Keratinocyte (primary cell): ENCODE data around the gene DTNB. TPM values are rescaled to one million over a fixed set of nuclear protein-coding genes. Genes with fewer than 3 reads are reported as not detected.

ENCODE experiments used
- DNase-seq: peaks from one replicate; pipeline ENCODE4 v3.0.0-alpha.2; 2011; ENCODE audit warnings: low read depth, missing footprints, low spot score
- FAIRE-seq: peaks from 2 replicates; lab custom pipeline; 2011; peaks lifted over from hg19 to GRCh38; lab: Jason Lieb, UNC
- H2AFZ ChIP-seq: 2 replicates; pipeline ENCODE4 v1.6.0; 2012; ENCODE audit warnings: low read length, control low read depth, inconsistent platforms; ENCODE audit not compliant: control insufficient read depth
- H3K27ac ChIP-seq: 2 replicates; pipeline ENCODE4 v1.5.1; 2011; ENCODE audit warnings: low read length; ENCODE audit not compliant: control insufficient read depth, insufficient read depth
- H3K27me3 ChIP-seq: 3 replicates; pipeline ENCODE4 v1.6.0; 2011; ENCODE audit warnings: low read length; ENCODE audit not compliant: control insufficient read depth, insufficient read depth; ENCODE audit errors: extremely low read depth
- H3K36me3 ChIP-seq, 2 experiments: 2 replicates in 1 of 2; 3 replicates in 1 of 2; pipeline ENCODE4 v1.5.1; 2011; ENCODE audit warnings: low read length in 2 of 2, mild to moderate bottlenecking in 1 of 2; ENCODE audit not compliant: control insufficient read depth in 2 of 2, insufficient read depth in 2 of 2; ENCODE audit errors: extremely low read depth in 1 of 2
- H3K4me1 ChIP-seq: 3 replicates; pipeline ENCODE4 v1.5.1; 2011; ENCODE audit warnings: low read length; ENCODE audit not compliant: control insufficient read depth, insufficient read depth; ENCODE audit errors: extremely low read depth
- H3K4me2 ChIP-seq: 3 replicates; pipeline ENCODE4 v1.6.0; 2011; ENCODE audit warnings: low read depth, low read length; ENCODE audit not compliant: control insufficient read depth, insufficient read depth; ENCODE audit errors: extremely low read depth
- H3K4me3 ChIP-seq, 3 experiments: fragments of 200-600 bp in 1 of 3; sonication (generic) in 1 of 3; 2 replicates in 2 of 3; 3 replicates in 1 of 3; pipeline ENCODE4 v1.5.1; 2011 to 2016; ENCODE audit warnings: low read length in 3 of 3, mild to moderate bottlenecking in 3 of 3, control low read depth in 2 of 3, inconsistent platforms in 1 of 3, low read depth in 1 of 3, mixed read lengths in 1 of 3, mixed run types in 1 of 3, moderate library complexity in 1 of 3; ENCODE audit not compliant: control insufficient read depth in 2 of 3, insufficient read depth in 2 of 3; ENCODE audit errors: extremely low read depth in 1 of 3
- H3K79me2 ChIP-seq: 2 replicates; pipeline ENCODE4 v1.6.0; 2012; ENCODE audit warnings: low read length; ENCODE audit not compliant: control insufficient read depth, insufficient read depth
- H3K9ac ChIP-seq: 3 replicates; pipeline ENCODE4 v1.6.0; 2011; ENCODE audit warnings: low read length; ENCODE audit not compliant: control insufficient read depth, insufficient read depth; ENCODE audit errors: extremely low read depth
- H3K9me1 ChIP-seq: 3 replicates; pipeline ENCODE4 v1.6.0; 2011; ENCODE audit warnings: low read length; ENCODE audit not compliant: control insufficient read depth, insufficient read depth; ENCODE audit errors: extremely low read depth
- H3K9me3 ChIP-seq: 2 replicates; pipeline ENCODE4 v1.5.1; 2012; ENCODE audit warnings: low read depth, low read length; ENCODE audit not compliant: control insufficient read depth
- H4K20me1 ChIP-seq: 3 replicates; pipeline ENCODE4 v1.6.0; 2011; ENCODE audit warnings: low read length; ENCODE audit not compliant: control insufficient read depth, insufficient read depth; ENCODE audit errors: extremely low read depth
- CTCF ChIP-seq, 3 experiments: IDR thresholded peaks in 1 of 3; conservative IDR thresholded peaks in 1 of 3; optimal IDR thresholded peaks in 1 of 3; 2 replicates in 2 of 3; 3 replicates in 1 of 3; pipeline versions ENCODE3 to v1.5.1; 2011; ENCODE audit warnings: low read length in 3 of 3, mild to moderate bottlenecking in 3 of 3, moderate library complexity in 2 of 3, control low read depth in 1 of 3, inconsistent platforms in 1 of 3; ENCODE audit not compliant: insufficient read depth in 2 of 3; ENCODE audit errors: extremely low read depth in 1 of 3
- EZH2 ChIP-seq: IDR thresholded peaks from one replicate; pipeline ENCODE4 v1.6.1; 2012; ENCODE audit warnings: inconsistent platforms, mild to moderate bottlenecking, low read length, moderate library complexity
- dilution Hi-C: fragments of 300-500 bp; cut with MboI; formaldehyde crosslinking; loops from one replicate; pipeline ENCODE4 v1.7.0; 2020; ENCODE audit warnings: low sequenced_read_pairs; ENCODE audit not compliant: extremely low pct_ligation_motif_present
- polyA plus RNA-seq, 5 experiments: library from polyadenylated mRNA; depleted of rRNA in 3 of 5; stranded (reverse) in 3 of 5; stranded (forward) in 1 of 5; unstranded in 1 of 5; fragments of >200 nt; gene quantifications; 1 replicate in 1 of 5; 2 replicates in 3 of 5; 3 replicates in 1 of 5; pipeline versions ENCODE4 v1.2.1 to v1.2.3, GENCODE V29; 2011 to 2012; ENCODE audit warnings: missing spikeins in 2 of 5, low read depth in 1 of 5, low replicate concordance in 1 of 5

Gene DTNB
- polyA plus RNA-seq, 1 donor (not counting 4 experiments of a cell fraction or from before 2014, with no cell fraction given), result 31.5 TPM

GRCh38 chr2:25650256-25650655, 23.1 kb downstream of the DTNB start:
- H3K27ac ChIP-seq, result no peak overlapping the region
- no peaks in the 10 kb centered on the region for H3K9me1 ChIP-seq
- no peak overlapping the region for H2AFZ ChIP-seq
- H4K20me1 ChIP-seq, result no peaks in the 10 kb centered on the region
- DNase-seq (no peak), FAIRE-seq (no peak)
- dilution Hi-C loops, result no loop called here
- H3K9ac ChIP-seq, result no peak overlapping the region
- no peak overlapping the region for H3K4me2 ChIP-seq
- H3K79me2 ChIP-seq, result peaks cover 13% of the 10 kb centered on the region
- TF ChIP-seq CTCF (optimal IDR thresholded peaks at IDR 0.05 in 1 of 3, IDR thresholded peaks at IDR 0.05 in 1 of 3, conservative IDR thresholded peaks at IDR 0.05 in 1 of 3; ENCODE audit: extremely low read depth in 1 of 3, insufficient read depth in 2 of 3, low read length in 3 of 3), result no peak
- TF ChIP-seq EZH2, result no peak
- no peaks in the 10 kb centered on the region for H3K27me3 ChIP-seq
- no peak overlapping the region for H3K4me3 ChIP-seq
- peaks cover 26% of the 10 kb centered on the region for H3K4me1 ChIP-seq
- H3K36me3 ChIP-seq, result peaks cover 3 to 4% of the 10 kb centered on the region in 2 experiments
- no peaks in the 10 kb centered on the region for H3K9me3 ChIP-seq

- Histone ChIP-seq H3K27me3 (no peaks in the 10 kb centered on the region), H3K27ac (no peak overlapping the region), H3K36me3 (peaks cover 3 to 4% of the 10 kb centered on the region in 2 experiments), H3K9ac (no peak overlapping the region), H4K20me1 (no peaks in the 10 kb centered on the region), H3K4me2 (no peak overlapping the region), H3K4me1 (peaks cover 21% of the 10 kb centered on the region), H3K9me3 (no peaks in the 10 kb centered on the region), H3K4me3 (no peak overlapping the region), H3K9me1 (no peaks in the 10 kb centered on the region), H2AFZ (no peak overlapping the region), H3K79me2 (peaks cover 13% of the 10 kb centered on the region)
- dilution Hi-C loops, result no loop called here
- FAIRE-seq (no peak), DNase-seq (no peak)
- TF ChIP-seq CTCF (optimal IDR thresholded peaks at IDR 0.05 in 1 of 3, IDR thresholded peaks at IDR 0.05 in 1 of 3, conservative IDR thresholded peaks at IDR 0.05 in 1 of 3; ENCODE audit: extremely low read depth in 1 of 3, insufficient read depth in 2 of 3, low read length in 3 of 3) (no peak), EZH2 (no peak)
Observed at GRCh38 chr2:25649786-25650185, 23.6 kb downstream of the DTNB start.
